Activated T-cell treated with anti-CD3 and anti-CD28 coated beads, Interleukin-2, amount 50 U/mL, for 24 hours (primary cell): ENCODE data around the gene CFAP99.
"Not testable (repeated sequence)": the region's sequence is repeated elsewhere in the genome, so short reads cannot be mapped to it uniquely, and the experiment has no call there.

ENCODE experiments used
- DNase-seq: peaks from one replicate; pipeline ENCODE4 v3.0.0-alpha.2; 2020
- H3K27ac Mint-ChIP-seq: 2 replicates; pipeline ENCODE4 v1.8.0; 2020; ENCODE audit warnings: mild to moderate bottlenecking, mixed read lengths
- H3K27me3 Mint-ChIP-seq: 2 replicates; pipeline ENCODE4 v1.8.0; 2020; ENCODE audit warnings: mixed read lengths
- H3K36me3 Mint-ChIP-seq: 2 replicates; pipeline ENCODE4 v1.8.0; 2020; ENCODE audit warnings: low read depth, mixed read lengths
- H3K4me1 Mint-ChIP-seq: 2 replicates; pipeline ENCODE4 v1.8.0; 2020; ENCODE audit warnings: low read depth, mixed read lengths
- H3K4me3 Mint-ChIP-seq: 2 replicates; pipeline ENCODE4 v1.8.0; 2020; ENCODE audit warnings: mild to moderate bottlenecking, moderate library complexity, mixed read lengths
- H3K9me3 Mint-ChIP-seq: 2 replicates; pipeline ENCODE4 v1.8.0; 2020; ENCODE audit warnings: mixed read lengths

CFAP99 gene

DNA sequence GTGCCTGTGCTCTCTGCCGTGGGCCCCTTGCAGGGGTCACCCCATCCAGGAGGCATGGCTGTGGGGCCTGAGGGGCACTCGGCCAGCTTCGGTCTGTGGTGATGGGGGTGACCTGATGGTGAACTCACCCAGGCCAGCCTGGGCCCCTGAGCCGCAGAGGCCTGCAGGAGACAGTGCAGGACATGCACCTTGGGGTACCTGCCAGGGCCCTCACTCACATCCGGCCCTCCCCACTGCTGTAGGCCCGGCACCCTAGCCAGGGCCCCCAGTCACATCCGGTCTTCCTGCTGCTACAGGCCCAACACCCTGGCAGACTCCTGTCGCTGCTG lies 7.3 kb downstream of the CFAP99 start:
- Mint-ChIP-seq H3K4me3 (no peak overlapping the region), H3K9me3 (no peaks in the 10 kb centered on the region), H3K27me3 (peaks cover 12% of the 10 kb centered on the region), H3K36me3 (no peaks in the 10 kb centered on the region), H3K27ac (no peak overlapping the region), H3K4me1 (no peaks in the 10 kb centered on the region)
- no peak for DNase-seq

DNA sequence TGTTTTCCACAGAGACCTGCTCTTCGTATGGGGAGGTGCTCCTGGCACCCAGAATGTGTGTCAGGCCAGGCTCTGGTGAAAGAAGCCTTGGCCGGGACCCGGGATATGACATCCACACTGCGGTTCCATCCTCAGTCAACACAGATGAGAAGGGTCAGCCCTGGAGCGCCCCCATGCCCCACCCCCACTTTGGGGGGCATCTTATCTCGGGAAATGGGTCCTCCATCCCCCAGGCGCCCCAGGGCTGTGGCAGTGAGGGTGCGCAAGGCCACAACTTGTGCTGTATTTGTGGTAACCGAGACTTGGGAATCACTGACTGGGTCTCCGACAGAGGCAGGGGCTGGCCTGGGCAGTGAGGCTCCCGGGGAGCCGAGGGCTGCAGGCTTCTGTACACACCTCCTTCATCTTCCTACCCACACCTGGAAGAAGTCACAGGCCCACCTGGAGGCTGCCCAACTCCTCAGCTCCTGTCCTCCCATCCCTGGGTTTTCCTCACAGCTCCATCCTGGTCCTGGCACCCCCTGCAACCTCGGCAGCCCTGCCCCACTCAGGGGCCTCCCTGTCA lies 8.0 kb downstream of the CFAP99 start:
- H3K4me3 Mint-ChIP-seq: no peak overlapping the region
- no peak overlapping the region for H3K27ac Mint-ChIP-seq
- H3K9me3 Mint-ChIP-seq: no peaks in the 10 kb centered on the region
- DNase-seq: no peak
- no peaks in the 10 kb centered on the region for H3K4me1 Mint-ChIP-seq
- no peaks in the 10 kb centered on the region for H3K36me3 Mint-ChIP-seq
- H3K27me3 Mint-ChIP-seq: peaks cover 12% of the 10 kb centered on the region

GRCh38 chr4:2427383-2428334 lies 8.9 kb downstream of the CFAP99 start:
- DNase-seq: no peak
- H3K9me3 Mint-ChIP-seq: no peaks in the 10 kb centered on the region
- no peaks in the 10 kb centered on the region for H3K36me3 Mint-ChIP-seq
- H3K4me3 Mint-ChIP-seq: no peak overlapping the region
- peaks cover 6% of the 10 kb centered on the region for H3K27me3 Mint-ChIP-seq
- H3K4me1 Mint-ChIP-seq: no peaks in the 10 kb centered on the region
- H3K27ac Mint-ChIP-seq: no peak overlapping the region

DNA sequence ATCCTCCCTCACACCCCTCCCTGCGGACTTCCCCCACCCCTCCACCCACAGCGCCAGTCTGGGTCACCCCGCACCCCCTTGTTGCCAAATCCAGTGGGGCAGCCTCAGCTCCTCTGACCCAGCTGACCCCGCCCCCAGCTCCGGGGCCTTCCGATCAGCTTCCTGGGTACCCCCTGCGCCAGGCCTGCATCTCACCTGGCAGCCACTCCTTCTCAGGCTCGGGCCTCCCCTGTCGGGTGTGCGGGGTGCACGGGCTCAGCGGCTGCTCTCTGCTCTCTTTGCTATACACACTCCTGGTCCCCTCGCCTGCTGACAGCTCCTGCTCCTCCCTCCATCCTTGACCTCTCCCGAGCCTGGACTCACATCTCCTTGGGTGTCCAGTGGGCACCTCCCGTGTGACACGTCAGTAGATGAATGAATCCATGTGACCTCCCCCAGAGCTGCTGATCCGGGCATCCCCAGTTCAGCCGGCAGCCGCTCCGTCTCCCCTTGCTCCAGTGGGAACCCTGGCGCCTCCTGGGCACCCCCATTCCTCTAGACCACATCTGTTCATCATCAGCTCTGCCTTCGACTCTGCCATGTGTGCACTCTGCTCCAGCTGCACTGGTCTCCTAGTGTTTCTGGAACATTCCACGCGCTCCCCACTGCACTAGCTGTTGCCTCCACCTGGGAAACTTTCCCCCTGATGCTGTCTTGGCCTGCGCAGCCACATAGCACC lies 9.9 kb downstream of the CFAP99 start:
- H3K27ac Mint-ChIP-seq: no peak overlapping the region
- H3K27me3 Mint-ChIP-seq: no peaks in the 10 kb centered on the region
- no peaks in the 10 kb centered on the region for H3K9me3 Mint-ChIP-seq
- H3K4me3 Mint-ChIP-seq: no peak overlapping the region
- no peaks in the 10 kb centered on the region for H3K4me1 Mint-ChIP-seq
- no peaks in the 10 kb centered on the region for H3K36me3 Mint-ChIP-seq
- DNase-seq: no peak

DNA sequence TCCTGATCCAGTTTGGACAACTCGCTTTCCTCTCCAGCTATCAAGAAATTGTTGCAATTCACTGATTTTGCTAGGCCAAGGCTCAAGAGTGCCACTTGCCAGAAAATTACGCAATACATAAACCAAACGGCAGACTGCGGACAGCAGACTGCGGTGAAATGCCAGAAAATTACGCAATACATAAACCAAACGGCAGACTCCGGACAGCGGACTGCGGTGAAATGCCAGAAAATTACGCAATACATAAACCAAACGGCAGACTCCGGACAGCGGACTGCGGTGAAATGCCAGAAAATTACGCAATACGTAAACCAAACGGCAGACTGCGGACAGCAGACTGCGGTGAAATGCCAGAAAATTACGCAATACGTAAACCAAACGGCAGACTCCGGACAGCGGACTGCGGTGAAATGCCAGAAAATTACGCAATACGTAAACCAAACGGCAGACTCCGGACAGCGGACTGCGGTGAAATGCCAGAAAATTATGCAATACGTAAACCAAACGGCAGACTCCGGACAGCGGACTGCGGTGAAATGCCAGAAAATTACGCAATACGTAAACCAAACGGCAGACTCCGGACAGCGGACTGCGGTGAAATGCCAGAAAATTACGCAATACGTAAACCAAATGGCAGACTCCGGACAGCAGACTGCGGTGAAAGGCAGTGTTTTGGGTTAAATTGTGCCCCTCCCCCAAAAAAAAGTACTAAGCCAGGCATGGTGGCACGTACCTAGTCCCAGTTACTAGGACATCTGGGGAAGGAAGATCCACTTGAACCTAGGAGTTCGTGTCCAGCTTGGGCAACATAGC lies 11.4 kb downstream of the CFAP99 start:
- not testable (repeated sequence) for H3K9me3 Mint-ChIP-seq, H3K36me3 Mint-ChIP-seq, H3K4me1 Mint-ChIP-seq, H3K27ac Mint-ChIP-seq, DNase-seq, H3K4me3 Mint-ChIP-seq, H3K27me3 Mint-ChIP-seq

- H3K27me3 Mint-ChIP-seq: no peaks in the 10 kb centered on the region
- no peaks in the 10 kb centered on the region for H3K9me3 Mint-ChIP-seq
- no peaks in the 10 kb centered on the region for H3K36me3 Mint-ChIP-seq
- H3K4me3 Mint-ChIP-seq: no peak overlapping the region
- no peak overlapping the region for H3K27ac Mint-ChIP-seq
- no peaks in the 10 kb centered on the region for H3K4me1 Mint-ChIP-seq
- no peak for DNase-seq
These were observed 13.2 kb downstream of the CFAP99 start for GRCh38 chr4:2432004-2432403.

DNA sequence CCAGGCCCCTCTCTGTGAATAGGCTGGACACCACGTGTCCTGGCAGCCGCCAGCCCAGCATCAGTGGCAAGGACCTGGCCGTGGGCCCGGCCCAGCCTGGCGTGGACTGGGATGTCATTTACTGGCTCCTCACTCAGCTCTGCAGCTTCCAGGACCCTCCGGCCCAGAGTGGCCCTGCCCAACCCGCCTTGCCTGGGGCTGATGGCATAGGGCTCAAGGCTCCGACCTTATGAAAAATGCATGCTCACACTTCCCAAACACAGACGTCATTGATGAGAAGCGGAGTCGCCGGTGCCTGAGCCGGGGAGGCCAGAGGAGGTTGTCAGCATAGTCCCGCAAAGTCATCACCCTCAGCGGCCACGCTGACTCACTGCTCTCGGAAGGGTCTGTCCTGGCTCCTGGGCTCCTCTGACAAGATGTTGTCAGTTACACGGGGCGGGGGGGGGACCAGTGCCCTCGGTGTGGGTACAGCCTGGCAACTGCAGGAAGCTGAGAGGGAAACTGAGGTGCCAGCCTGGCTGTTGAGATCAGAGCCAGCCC lies 14.3 kb downstream of the CFAP99 start:
- Mint-ChIP-seq H3K4me3 (no peak overlapping the region), H3K27me3 (no peaks in the 10 kb centered on the region), H3K36me3 (no peaks in the 10 kb centered on the region), H3K27ac (no peak overlapping the region), H3K4me1 (no peaks in the 10 kb centered on the region), H3K9me3 (no peaks in the 10 kb centered on the region)
- DNase-seq: no peak

DNA sequence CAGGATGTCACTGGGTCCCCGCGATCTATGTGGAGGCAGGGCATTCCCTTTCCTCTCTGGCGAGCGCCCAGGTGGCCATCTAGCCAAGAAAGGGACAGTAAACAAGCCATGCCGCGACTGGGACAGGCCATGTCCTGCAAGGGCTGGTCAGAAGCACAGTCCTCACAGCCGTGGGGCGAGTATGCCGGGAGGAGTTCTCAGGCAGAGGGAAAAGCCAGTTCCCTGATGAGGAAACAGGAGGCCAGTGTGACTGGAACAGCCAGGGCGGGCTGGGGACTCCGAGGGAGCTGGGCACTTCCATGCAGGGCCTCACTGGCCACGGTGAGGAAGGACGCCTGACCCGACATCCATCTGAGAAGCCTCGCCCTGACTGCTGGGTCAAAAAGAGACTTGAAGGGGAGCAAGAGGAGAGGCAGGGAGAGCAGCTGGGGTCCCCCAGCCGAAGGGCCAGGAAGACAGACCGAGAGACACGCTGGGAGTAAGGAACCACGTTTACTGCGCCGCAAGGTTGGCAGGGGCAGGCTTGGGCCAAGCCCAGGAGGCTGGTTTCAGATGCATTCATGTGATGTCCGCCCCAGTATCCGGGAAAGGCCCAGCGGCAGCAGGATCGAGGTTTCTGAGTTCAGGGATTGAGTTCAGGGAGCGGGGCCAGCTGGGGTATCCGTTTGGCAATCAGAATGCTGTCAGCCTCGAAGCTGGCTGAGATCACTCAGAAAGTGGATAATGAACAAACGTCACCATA lies 15.0 kb downstream of the CFAP99 start:
- no peaks in the 10 kb centered on the region for H3K4me1 Mint-ChIP-seq
- no peaks in the 10 kb centered on the region for H3K27me3 Mint-ChIP-seq
- H3K4me3 Mint-ChIP-seq: no peak overlapping the region
- no peak overlapping the region for H3K27ac Mint-ChIP-seq
- H3K36me3 Mint-ChIP-seq: no peaks in the 10 kb centered on the region
- no peaks in the 10 kb centered on the region for H3K9me3 Mint-ChIP-seq
- DNase-seq: no peak

DNA sequence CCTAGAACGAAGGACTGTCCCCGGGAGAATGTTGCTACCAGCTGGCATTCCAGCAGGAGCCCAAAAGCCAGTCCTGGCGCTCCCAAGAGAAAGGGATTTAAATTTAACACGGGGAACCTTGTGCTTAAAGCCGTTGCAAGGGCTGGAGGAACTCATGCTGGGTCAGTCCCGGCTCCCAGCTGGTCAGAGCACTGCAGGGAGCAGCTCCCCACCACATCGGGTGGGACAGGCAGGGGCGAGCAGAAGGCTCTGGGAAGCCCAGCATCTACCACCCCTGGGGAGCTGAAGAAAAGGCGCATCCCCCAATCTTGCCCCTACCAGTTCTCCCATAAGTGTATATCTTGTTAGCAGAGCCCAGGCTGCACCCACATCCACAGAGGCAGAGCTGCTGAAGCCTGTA lies 15.7 kb downstream of the CFAP99 start:
- H3K4me1 Mint-ChIP-seq: peaks cover under 1% of the 10 kb centered on the region
- H3K4me3 Mint-ChIP-seq: no peak overlapping the region
- no peaks in the 10 kb centered on the region for H3K27me3 Mint-ChIP-seq
- DNase-seq: no peak
- H3K36me3 Mint-ChIP-seq: no peaks in the 10 kb centered on the region
- H3K27ac Mint-ChIP-seq: no peak overlapping the region
- no peaks in the 10 kb centered on the region for H3K9me3 Mint-ChIP-seq

GRCh38 chr4:2436301-2436700 lies 17.5 kb downstream of the CFAP99 start:
- H3K27me3 Mint-ChIP-seq: no peaks in the 10 kb centered on the region
- no peak for DNase-seq
- no peaks in the 10 kb centered on the region for H3K9me3 Mint-ChIP-seq
- H3K4me1 Mint-ChIP-seq: peaks cover 3% of the 10 kb centered on the region
- H3K36me3 Mint-ChIP-seq: no peaks in the 10 kb centered on the region
- no peak overlapping the region for H3K27ac Mint-ChIP-seq
- no peak overlapping the region for H3K4me3 Mint-ChIP-seq

DNA sequence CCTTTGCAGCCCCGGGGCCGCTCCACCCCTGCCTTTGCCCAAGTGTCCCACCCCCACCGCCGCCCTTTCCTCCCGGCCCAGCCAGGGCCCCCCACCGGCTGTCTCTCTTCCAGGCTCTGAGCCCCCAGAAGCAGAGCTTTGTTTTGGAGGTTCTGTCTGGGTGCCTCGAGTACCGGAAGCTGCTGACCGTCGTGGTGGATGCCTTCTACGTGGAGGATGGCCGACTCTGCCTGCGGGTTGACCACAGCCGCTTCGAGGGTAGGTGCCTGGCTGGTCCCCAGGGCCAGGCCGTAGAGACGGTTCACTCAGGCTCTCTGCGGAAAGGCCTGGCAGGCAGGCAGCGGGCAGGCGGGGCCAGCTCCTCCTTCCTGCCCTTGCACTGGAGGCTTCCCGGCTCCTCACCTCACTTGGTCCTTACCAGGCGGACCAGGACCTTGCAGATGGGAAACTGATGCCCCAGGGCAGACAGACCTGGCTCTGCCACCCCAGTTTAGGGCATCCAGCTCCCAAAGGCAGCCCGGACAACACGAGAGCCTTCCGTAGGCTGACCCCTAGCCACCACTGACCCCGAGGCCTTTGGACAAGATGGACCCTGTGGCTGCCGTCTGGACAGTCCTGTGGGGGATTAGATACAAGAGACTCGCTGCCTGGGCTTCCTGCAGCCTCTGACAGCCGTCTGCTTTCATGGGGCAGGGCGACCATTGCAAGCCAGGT lies 18.2 kb downstream of the CFAP99 start:
- Mint-ChIP-seq H3K27me3 (no peaks in the 10 kb centered on the region), H3K4me3 (no peak overlapping the region), H3K36me3 (no peaks in the 10 kb centered on the region), H3K4me1 (peaks cover 7% of the 10 kb centered on the region), H3K27ac (no peak overlapping the region), H3K9me3 (no peaks in the 10 kb centered on the region)
- DNase-seq: no peak

- DNase-seq: no peak
- Mint-ChIP-seq H3K9me3 (no peaks in the 10 kb centered on the region), H3K27ac (no peak overlapping the region), H3K4me1 (peaks cover 7% of the 10 kb centered on the region), H3K36me3 (no peaks in the 10 kb centered on the region), H3K27me3 (no peaks in the 10 kb centered on the region), H3K4me3 (no peak overlapping the region)
These were observed 18.9 kb downstream of the CFAP99 start for GRCh38 chr4:2437475-2438215.
